AG08395 (cell line): ENCODE measurements around the gene TACC2.

Source experiments
- DNase-seq: peaks from one replicate; pipeline ENCODE4 v3.0.0; 2012; ENCODE audit warnings: mixed read lengths, low spot score

Gene TACC2

DNA sequence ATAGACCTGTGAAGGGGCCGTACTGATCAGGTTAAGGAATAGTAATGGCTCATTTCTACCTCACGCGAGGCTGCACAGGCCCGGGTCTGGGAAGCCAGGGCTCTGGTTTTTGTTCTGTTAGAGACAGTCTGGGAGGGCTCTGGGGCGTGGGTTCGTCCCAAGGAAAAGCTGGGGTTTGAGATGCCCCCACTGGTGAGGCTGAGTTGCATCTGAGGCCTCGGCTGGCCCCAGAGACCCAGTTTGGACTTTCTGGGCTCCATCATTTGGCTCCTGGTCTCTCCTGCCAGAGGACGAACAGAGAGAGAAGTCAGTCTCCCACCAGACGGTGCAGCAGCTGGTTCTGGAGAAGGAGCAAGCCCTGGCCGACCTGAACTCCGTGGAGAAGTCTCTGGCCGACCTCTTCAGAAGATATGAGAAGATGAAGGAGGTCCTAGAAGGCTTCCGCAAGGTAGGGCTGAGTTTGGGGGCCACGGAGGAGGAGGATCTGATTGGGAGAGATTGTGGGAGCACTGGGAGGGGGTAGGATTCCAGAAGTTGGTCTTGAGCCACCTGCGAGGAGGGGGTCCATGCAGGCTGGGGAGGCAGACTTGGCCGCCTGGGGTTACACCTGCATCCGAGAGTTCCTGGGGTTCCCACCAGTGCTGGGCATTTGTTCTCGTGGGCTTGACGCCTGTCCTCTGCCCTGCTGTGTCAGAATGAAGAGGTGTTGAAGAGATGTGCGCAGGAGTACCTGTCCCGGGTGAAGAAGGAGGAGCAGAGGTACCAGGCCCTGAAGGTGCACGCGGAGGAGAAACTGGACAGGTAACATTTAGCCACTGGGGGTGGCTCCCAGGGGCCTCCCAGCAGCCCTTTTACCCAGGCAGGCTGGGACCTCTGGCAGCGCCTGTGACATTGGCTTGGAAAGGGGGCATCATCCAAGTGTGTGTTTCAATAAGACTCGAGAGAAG is 259.7 kb downstream of the TACC2 start:
- DNase-seq: no peak

DNA sequence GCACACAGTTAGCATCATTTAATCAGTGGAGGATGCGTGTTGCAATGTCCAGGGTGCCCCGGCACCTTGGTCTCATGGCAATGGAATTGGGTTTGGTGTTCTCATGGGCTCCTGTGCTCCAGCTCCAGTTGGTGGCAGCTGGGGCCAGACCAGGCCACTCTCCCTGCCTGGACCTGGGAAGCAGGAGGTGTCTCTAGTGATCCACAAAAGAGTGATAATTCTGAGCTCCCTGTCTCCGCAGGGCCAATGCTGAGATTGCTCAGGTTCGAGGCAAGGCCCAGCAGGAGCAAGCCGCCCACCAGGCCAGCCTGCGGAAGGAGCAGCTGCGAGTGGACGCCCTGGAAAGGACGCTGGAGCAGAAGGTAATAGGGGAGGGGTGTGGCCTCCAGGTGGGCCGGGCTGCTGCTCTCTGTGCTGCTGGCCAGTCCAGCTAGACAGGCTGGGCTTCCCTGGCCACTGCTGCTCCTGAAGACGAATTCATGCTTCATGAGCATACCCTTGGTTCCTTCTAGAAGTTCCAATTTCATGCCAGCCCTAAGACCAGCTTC is 260.4 kb downstream of the TACC2 start:
- DNase-seq: no peak

DNA sequence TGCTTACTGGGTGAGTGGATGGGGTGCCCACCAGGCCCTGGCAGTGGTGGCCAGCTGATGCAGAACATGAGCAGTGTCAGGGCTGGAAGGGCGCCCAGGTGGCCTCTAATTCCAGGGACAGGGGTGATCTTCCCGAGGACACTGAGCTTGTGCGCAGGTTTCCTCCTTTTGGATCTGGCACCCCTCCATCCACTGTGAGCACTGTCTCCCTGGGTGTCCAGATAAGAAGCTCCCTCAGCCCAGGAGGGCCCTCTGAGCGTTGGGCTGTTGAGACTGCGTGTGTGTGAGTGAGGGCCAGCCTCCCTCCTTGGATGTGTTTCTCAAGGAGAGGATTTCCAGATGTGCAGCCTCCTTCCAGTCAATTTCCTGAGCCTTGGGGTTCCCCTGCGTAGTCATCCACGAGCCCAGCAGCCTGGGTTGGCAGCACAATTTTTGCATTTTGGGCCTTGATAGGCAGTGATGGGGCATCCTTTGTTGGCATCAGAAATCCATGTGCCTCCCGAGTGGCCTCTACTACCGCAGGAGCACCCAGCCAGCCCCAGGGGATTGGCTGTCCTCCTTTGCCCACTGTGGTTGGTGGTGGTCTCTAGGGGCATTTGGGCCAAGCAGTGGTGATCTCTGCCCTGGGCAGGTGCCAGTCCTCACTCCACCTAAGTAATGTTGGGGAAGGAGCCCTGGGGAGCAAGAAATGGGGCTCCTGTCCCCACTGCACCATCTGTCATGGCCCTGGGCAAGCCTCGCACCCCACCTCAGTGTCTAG is 261.2 kb downstream of the TACC2 start:
- DNase-seq: no peak

GRCh38 chr10:122251459-122252255 is 262.7 kb downstream of the TACC2 start:
- DNase-seq: no peak

DNA sequence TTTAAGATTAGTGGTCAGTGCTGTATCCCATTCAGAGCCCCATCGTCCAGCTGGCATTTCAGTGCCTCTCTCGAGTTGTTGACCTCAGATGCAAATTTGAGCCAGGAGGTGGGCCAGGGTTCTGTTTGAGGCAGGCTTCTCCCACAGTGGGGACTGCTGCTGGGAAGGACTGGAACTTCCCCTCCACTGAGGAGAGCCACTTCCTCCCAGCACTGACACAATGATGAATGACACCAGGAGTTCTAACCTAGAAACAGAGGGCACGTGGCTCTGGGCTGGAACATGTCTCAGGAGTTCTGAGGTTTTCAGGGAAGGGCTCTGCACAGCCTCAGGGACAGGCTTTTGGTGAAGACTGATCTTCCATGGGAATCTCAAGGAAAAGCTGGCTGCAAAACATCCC is 263.8 kb downstream of the TACC2 start:
- DNase-seq: no peak

- no peak for DNase-seq
Observed at GRCh38 chr10:122253605-122254004, 264.6 kb downstream of the TACC2 start.

- DNase-seq: no peak
Observed at GRCh38 chr10:122254831-122255230, 265.9 kb downstream of the TACC2 start.

GRCh38 chr10:122255509-122256301 is 266.7 kb downstream of the TACC2 start:
- DNase-seq: no peak

- no peak for DNase-seq
Observed at GRCh38 chr10:122257041-122257440, 268.1 kb downstream of the TACC2 start.

DNA sequence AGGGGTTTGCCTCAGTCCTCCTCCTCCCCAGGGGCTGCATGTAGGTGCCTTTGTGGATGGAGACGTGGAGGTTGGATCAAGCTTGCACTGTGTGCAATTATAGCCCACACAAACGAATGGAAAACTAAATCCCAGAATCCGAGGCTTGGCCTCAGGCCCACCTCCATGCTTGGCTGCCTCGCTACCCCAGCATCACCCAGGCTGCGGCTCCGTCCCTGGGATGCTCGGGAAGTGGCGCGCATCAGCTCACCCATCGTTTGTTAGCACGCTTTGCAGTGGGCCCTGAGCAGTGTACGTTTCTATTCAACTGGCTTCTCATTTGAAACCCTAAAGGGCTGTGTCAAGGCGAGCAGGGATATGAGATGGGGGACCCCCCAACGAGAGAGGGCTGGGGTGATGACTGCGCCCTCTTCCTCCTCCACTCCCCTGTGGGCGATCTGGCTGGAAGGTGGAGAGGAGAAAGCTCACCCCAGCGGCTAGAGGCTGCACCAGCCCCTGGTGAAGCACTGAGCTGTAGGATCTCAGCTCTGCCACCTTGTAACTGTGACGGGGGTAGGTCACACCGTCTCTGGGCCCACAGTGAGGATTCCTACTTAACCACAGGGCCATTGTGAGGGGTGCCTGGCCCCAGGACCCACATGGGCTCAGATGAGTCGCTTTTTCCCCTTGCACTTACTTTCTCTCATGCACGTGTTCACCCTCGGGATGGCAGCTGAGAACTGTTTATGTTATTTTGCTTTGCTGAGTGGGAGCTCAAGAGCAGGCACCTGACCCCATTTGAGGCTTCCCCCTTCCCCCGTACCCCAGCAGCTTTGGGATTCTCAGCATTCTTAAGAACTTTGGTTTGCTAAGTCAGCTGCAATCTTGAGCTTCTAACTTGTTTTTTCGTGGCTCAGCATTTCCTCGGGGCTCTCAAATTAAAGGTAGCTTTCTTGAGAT is 269.4 kb downstream of the TACC2 start:
- no peak for DNase-seq

GRCh38 chr10:122259075-122259466 is 270.1 kb downstream of the TACC2 start:
- no peak for DNase-seq

GRCh38 chr10:122261584-122261983 is 272.6 kb downstream of the TACC2 start:
- DNase-seq: no peak

DNA sequence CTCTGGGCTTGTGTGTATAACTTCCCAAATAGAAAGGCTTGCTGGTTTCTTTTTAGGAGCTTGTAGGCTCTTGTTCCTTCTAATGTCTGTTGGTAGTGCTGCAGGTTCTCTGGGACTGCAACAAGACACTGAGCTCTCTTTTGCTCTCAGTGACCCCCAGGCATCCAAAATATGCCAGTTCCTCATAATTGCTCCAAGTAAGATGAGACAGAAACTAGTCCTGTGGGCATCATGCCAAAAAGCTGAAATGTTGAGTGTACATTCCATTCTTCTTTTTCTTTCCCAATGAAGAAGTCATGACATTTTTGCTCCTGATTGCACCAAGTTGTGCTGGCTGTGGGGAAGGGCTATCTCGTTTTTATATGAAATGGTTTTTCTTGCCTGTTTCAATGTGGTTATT is 275.0 kb downstream of the TACC2 start:
- peak; percentile 78 for DNase-seq

GRCh38 chr10:122264436-122264835 is 275.5 kb downstream of the TACC2 start:
- no peak for DNase-seq

DNA sequence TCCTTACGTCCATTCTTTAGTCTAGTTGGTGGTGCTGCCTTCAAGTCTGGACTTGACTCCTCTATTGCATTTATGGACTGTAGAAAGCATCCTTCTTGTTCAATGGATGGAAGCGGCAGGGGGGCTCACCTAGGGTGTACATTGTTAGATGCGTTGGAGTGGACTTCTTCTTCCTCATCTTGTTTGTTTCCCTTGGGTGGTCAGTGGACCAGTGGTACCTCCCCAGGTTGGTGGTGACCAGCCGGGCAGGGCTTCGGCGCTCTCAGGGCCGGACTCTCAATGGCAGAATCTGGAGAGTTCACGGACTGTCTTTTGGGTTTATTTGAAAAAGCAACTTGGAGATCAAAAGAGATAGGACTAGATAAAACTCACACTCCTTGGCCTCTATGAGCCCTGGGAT is 276.0 kb downstream of the TACC2 start:
- DNase-seq: no peak

GRCh38 chr10:122265896-122266295 is 276.9 kb downstream of the TACC2 start:
- DNase-seq: no peak

DNA sequence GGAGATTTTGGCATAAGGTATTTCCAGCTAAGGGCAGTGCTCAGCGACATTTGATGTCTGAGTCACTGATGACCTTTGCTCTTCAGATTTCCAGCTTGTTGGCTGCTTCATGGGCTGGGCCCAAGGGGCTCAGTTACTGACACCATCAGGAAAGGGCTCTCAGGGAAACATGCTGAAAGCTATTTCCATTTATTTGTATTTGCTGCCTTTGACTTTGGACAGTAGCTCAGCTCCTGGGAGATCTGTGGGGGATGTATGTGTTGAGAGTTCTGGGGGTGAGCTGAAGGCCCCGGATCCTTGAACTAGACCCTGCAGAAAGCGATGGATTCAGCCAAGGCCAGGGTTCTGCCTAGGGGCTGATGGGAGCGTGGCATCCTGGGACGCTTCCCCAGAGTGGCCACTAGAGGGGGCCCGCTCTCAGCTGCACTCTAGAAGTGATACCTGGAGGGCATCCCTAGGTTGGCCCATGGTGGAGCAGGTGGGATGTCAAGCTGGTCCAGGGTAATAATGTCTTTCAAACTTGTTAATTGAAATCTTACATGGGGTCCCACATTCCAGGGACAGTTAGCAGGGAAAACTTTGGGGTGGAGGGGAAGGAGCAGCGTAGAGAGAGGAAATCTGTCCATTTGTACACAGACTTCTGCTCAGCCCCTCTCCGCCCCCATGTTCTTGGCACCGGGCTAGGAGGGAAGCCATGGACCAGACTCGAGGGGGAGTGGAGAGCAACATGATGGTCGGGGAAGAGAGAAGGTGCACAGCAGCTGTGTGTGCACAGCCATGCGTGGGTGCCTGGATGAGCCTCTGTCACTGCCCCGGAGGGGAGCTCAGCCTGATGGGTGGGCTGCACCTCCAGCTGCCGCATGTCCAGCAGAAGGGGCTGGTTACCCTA is 279.1 kb downstream of the TACC2 start:
- DNase-seq: peak; percentile 80

GRCh38 chr10:122269059-122269687 is 280.2 kb downstream of the TACC2 start:
- no peak for DNase-seq

- DNase-seq: no peak
Observed at GRCh38 chr10:122271076-122271475, 282.1 kb downstream of the TACC2 start, which contains the start of gene BTBD16. BTBD16 (plus strand) TSS chr10:122271296; CDS start chr10:122275082, 3,786 bp downstream.
